Stimulated activated CD4-positive, alpha-beta T cell treated with anti-CD3 and anti-CD28 coated beads, TNF-alpha, amount 100 ng/mL, for 4 hours (primary cell): Measurements from ENCODE around the gene TPK1.

Source experiments
- DNase-seq, 3 experiments: peaks; one replicate each; pipeline ENCODE4 v3.0.0-alpha.2; 2020; ENCODE audit warnings: low read depth in 3 of 3

The TPK1 gene

DNA sequence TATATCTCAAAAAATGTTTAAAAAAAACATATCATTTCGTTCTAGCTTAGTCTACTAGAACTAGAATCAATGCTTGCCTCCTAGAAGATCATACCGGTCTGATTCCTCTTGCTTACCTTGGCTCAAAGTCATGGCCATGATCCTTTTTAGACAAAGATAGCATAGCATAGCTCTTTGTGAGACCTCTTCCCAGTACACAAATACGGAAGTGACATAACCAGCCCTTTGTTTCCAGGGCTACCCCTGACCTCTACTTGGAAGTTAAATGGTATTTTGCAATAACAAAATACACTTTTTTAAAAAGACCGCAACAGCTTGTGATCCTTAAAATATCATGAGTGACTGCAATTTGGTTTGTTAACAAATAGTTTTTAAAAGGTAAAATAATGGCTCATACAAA lies 301.7 kb downstream of the TPK1 start:
- no peak for DNase-seq

GRCh38 chr7:144531181-144531580 lies 304.7 kb downstream of the TPK1 start:
- DNase-seq = no peak

- no peak for DNase-seq
Observed at GRCh38 chr7:144529269-144529926, 306.5 kb downstream of the TPK1 start.

GRCh38 chr7:144528536-144529045 lies 307.3 kb downstream of the TPK1 start:
- DNase-seq = no peak

GRCh38 chr7:144527051-144527471 lies 308.8 kb downstream of the TPK1 start:
- no peak for DNase-seq

DNA sequence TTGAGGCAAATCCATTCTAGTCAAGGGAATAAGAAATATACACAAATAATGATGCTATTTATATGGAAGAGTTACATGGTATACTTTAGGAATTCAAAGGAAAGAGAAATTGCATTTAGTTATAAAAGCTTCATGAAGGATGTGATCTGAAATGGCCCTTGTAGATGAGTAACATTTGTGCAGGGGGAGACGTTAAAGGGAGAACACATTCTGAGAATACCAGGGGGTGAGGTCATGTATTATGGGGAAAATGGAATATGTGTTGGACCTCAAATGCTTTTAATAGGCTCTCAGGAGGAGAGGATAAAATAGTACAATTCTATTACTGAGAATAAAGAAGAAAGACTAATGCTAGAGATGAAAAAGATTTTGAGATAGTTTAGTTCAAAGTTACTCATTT lies 309.9 kb downstream of the TPK1 start:
- no peak for DNase-seq

DNA sequence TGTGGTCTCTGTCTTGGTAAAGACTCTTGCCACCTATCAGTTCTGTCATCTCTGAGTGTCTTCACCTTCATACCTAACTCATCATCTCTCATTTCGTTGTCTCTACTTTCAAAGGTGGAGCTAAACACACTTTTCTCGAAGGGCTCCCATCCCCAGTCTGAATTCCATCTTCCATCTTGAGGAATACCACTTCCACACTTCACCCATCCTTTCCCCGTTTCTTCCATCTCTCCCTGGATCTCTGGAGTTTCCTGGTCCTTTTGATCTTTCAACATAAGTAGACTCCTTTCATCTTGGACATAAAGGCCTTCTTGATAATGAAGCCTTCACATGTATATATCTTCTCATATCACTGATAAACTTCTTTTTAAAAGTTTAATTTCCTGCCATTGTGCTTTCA lies 311.6 kb downstream of the TPK1 start:
- DNase-seq = no peak

DNA sequence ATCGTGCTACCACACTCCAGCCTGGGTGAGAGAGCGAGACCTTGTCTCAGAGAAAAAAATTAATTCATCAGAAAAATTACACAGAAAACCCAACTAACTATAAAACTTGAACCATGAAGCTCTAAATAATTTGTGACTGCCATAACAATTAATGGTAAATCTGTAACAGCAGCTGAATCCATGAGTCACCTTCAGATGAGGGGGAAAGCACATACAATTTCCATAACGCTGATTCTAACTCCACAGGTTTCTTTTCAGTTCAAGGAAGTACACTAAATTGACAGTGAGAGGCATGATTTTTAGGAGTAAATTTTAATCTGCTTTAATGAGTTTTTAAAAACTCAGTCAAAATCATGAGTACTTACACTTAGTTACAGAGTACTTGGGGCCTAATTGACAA lies 312.2 kb downstream of the TPK1 start:
- no peak for DNase-seq

GRCh38 chr7:144519925-144520324 lies 315.9 kb downstream of the TPK1 start:
- no peak for DNase-seq

DNA sequence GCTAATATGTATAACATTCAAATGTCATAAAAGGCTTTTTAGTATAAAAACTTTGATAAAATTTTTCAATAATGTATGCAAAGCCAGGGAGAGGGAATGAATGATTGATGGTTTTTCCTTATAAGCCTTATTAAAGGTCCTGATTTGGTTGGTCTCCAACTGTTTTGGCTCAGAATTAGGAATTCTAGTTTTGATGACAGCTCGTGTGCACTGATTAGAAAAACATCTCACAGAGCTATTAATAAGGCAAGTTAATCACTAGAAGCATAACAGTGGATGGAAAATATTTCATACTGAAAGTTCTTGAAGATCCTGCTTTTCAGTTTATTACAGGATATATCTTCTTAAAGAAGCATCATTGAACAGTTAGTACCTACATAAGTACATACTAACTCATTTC lies 317.5 kb downstream of the TPK1 start:
- DNase-seq = no peak

DNA sequence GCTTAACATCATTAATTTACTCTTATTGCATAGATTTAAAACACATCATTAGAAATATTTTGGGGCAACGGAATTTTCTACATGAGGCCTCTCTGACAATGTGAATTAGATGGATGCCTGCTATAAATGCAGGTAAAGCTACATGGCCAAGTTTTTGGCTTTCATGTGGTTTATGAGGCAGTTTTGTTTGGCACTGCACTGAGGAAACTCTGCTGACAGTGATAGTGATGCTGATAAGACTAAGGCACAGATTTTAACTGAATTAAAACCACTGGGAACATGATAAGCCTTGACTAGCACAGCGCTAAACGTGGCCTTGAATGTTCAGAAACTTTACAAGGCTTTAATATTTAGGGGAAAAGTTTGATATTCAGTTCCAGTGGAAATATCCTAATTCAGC lies 318.1 kb downstream of the TPK1 start:
- no peak for DNase-seq

DNA sequence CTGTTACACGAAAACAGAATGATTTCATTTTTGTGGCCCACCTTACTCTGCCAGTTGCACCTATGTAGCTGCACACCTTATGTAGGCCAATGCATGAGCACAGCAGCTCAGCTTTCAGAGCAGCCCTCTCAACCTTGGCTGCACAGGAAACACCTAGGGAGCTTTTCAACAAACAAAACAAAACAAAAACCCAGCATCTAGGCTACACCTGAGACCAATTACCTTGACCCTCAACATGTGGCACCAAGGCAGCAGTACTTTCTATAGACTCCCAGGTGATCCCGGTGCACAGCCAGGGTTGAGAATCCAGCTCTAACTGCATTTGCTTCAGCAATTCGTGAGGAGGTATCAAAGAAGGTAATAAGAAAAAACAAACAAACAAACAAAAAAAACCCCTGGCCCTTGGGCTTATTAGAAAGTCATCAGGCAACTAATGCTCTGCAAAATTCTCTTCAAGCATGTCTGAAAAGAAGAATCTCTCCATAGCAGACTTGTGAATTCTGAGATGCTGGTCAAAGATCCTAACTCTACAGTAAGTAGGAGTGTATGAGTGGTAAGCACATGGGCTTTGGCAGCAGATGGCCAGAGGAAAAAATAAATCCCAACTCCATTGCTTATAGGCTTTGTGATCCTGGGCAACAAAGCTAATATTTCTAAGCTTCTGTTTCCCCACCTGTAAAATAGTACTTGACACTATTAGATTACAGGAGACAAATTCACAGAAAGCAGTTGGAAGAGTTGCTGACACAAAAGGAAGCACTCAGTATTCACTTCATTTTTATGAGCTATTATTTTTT lies 318.9 kb downstream of the TPK1 start:
- no peak for DNase-seq

GRCh38 chr7:144513334-144513733 lies 322.5 kb downstream of the TPK1 start:
- DNase-seq = no peak

DNA sequence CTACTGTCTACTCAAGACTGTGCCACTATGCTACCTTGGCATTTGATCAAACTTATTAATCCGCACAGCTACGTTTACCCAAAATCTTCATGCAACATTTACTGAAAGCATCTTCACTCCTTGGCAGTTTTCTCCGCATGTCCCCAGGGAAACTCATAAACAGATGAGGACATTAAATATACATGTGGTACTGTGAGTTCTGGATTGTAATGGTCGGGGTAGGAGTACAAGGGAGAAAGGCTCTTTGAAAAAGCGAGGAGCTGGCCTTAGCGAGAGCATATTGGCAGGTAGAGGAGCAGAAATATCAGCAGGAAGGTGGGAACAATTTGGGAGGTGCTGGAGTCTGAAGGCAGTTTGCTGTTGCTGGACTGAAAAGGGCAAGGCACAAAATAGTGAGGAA lies 325.2 kb downstream of the TPK1 start:
- DNase-seq = no peak

- DNase-seq = no peak
Observed at GRCh38 chr7:144508702-144509101, 327.2 kb downstream of the TPK1 start.

- no peak for DNase-seq
Observed at GRCh38 chr7:144503215-144503614, 332.6 kb downstream of the TPK1 start.

GRCh38 chr7:144500225-144500624 lies 335.6 kb downstream of the TPK1 start:
- no peak for DNase-seq

DNA sequence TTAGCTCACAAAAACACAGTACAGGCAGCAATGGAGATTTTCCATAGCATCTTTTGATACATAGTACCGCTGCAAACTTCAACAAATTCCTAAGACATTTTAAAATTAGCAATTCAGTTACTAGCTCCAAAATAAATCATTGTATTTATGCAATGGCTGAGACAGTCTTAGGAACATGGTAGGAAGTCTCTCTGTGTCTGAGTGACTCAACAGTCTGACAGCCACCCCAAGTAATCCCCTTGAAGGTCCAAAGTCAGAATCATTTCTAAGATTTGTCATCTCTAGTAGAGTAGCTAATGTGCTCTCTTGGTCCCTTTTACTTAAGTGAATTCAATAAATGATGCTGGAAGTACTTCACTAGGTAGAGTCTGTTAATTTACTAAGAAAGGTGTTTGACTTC lies 338.6 kb downstream of the TPK1 start:
- DNase-seq = no peak

DNA sequence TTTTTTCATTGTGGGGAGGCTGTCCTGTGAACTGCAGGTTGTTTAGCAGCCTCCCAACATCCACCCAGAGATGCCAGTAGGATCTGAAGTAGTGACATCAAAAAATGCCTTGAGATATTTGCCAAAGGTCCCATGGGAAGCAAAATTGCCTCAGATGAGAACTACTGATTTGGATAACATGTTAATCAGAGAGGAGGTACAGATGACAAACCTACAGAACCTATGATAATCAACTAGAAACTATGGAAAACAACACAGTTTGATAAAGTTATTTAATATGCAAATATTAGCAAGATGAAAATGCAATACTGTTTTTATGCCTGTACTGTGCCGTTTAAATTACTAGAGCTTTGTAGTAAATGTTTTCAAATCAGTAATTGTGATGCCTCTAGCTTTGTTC lies 341.5 kb downstream of the TPK1 start:
- DNase-seq = no peak

- no peak for DNase-seq
Observed at GRCh38 chr7:144489504-144489903, 346.3 kb downstream of the TPK1 start.

GRCh38 chr7:144488977-144489376 lies 346.9 kb downstream of the TPK1 start:
- DNase-seq = no peak

GRCh38 chr7:144487901-144488300 lies 348.0 kb downstream of the TPK1 start:
- DNase-seq = no peak

DNA sequence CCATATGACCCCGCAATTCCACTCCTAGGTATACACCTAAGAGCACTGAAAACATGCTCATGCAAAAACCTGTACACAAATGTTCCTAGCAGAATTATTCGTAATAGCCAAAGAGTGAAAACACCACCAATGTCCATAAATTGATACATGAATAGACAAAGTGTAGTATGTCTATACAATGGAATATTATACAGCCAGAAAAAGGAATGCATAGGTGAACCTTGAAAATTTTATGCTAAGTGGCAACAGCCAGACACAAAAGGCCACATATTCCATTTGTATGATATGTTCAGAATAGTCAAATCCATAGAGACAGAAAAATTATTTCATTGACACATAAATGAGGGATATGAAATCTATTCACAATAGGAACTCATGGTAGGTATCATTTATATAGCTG lies 351.4 kb downstream of the TPK1 start:
- DNase-seq = no peak
